HepG2 (cell line): ENCODE measurements around the gene RNFT2. TPM values are rescaled to one million over a fixed set of nuclear protein-coding genes. Genes with fewer than 3 reads are reported as not detected.
"Not testable (repeated sequence)": the region's sequence is repeated elsewhere in the genome, so short reads cannot be mapped to it uniquely, and the experiment has no call there.

ENCODE experiments used
- ATAC-seq: fragments of 200-7000 bp; cut with Tn5 transposase; 3 replicates; pipeline ENCODE4 v1.9.1; 2020; ENCODE audit warnings: mild to moderate bottlenecking, moderate library complexity
- BruUV-seq: library from RNA; stranded (reverse); fragments of 400-500 nt; replicated peaks from 2 replicates; lab custom pipeline; 2021; lab: Mats Ljungman, UMichigan
- CTCF ChIA-PET: fragments of 300-600 bp; formaldehyde crosslinking; extraction: SDS; loops from one replicate; lab custom pipeline; 2021; ENCODE audit warnings: low total read pairs, inconsistent platforms, low intra/inter-chr PET ratio; lab: Yijun Ruan, JAX
- POLR2A ChIA-PET: fragments of 350-600 bp; sonication (Branson Sonifier 250); formaldehyde crosslinking; loops from one replicate; lab custom pipeline; 2020; ENCODE audit warnings: antibody characterized with exemption, inconsistent platforms; lab: Yijun Ruan, JAX
- DNase-seq: peaks from one replicate; pipeline ENCODE4 v3.0.0-alpha.2; 2015; ENCODE audit warnings: low spot score
- FAIRE-seq: peaks from 3 replicates; lab custom pipeline; 2011; peaks lifted over from hg19 to GRCh38; lab: Jason Lieb, UNC
- H2AFZ ChIP-seq: one replicate; pipeline ENCODE4 v1.6.1; 2011; ENCODE audit warnings: low read length, inconsistent platforms
- H3K27ac ChIP-seq: fragments of 300-600 bp; 3 replicates; pipeline ENCODE4 v1.8.0; 2011; ENCODE audit warnings: mixed run types, mild to moderate bottlenecking, mixed read lengths, low read length, inconsistent platforms; ENCODE audit not compliant: insufficient read depth; ENCODE audit errors: extremely low read length
- H3K27me3 ChIP-seq, 2 experiments: fragments of 200-600 bp in 1 of 2; 2 replicates in 1 of 2; 3 replicates in 1 of 2; pipeline versions ENCODE4 v1.6.0 to v1.8.0; 2011; ENCODE audit warnings: low read length in 2 of 2, mild to moderate bottlenecking in 2 of 2, moderate library complexity in 2 of 2, inconsistent platforms in 1 of 2; ENCODE audit not compliant: insufficient read depth in 2 of 2, control insufficient read depth in 1 of 2
- H3K36me3 ChIP-seq, 2 experiments: fragments of 200-600 bp in 1 of 2; replicated peaks in 1 of 2; 2 replicates in 1 of 2; 3 replicates in 1 of 2; pipeline versions ENCODE4 v1.5.1 to v1.8.0; 2011; ENCODE audit warnings: low read length in 2 of 2, inconsistent platforms in 1 of 2; ENCODE audit not compliant: insufficient read depth in 2 of 2, control insufficient read depth in 1 of 2
- H3K4me1 ChIP-seq: 2 replicates; pipeline ENCODE4 v1.5.1; 2012; ENCODE audit warnings: low read length, inconsistent platforms; ENCODE audit not compliant: insufficient read depth
- H3K4me2 ChIP-seq: 2 replicates; pipeline ENCODE4 v1.6.0; 2011; ENCODE audit warnings: low read depth, low read length, inconsistent platforms
- H3K4me3 ChIP-seq, 3 experiments: fragments of 200-600 bp in 1 of 3; sonication (generic), shearing (Covaris generic) in 1 of 3; replicated peaks in 1 of 3; 2 replicates each; pipeline ENCODE4 v1.5.1; 2011 to 2016; ENCODE audit warnings: low read length in 3 of 3, inconsistent platforms in 2 of 3, low read depth in 2 of 3, mild to moderate bottlenecking in 2 of 3, control low read depth in 1 of 3, mixed read lengths in 1 of 3; ENCODE audit not compliant: insufficient read depth in 1 of 3
- H3K79me2 ChIP-seq: one replicate; pipeline ENCODE4 v1.6.1; 2011; ENCODE audit warnings: low read length, inconsistent platforms; ENCODE audit not compliant: insufficient read depth
- H3K9ac ChIP-seq: 2 replicates; pipeline ENCODE4 v1.6.0; 2011; ENCODE audit warnings: mild to moderate bottlenecking, low read depth, low read length, inconsistent platforms; ENCODE audit not compliant: insufficient read depth
- H3K9me3 ChIP-seq: 2 replicates; pipeline ENCODE4 v1.5.1; 2012; ENCODE audit warnings: mild to moderate bottlenecking, low read length
- H4K20me1 ChIP-seq: 2 replicates; pipeline ENCODE4 v1.6.0; 2011; ENCODE audit warnings: inconsistent platforms, mild to moderate bottlenecking, low read length, moderate library complexity; ENCODE audit not compliant: insufficient read depth
- E2F5 ChIP-seq: sonication (generic); formaldehyde crosslinking; conservative IDR thresholded peaks from 2 replicates; pipeline ENCODE4 v1.4.0; 2020; ENCODE audit warnings: missing genetic modification reagents
- ETS1 ChIP-seq: sonication (generic); formaldehyde crosslinking; IDR thresholded peaks from 2 replicates; pipeline ENCODE4 v1.4.0; 2020; ENCODE audit warnings: missing genetic modification reagents
- KAT2B ChIP-seq: fragments of 150-350 bp; IDR thresholded peaks from 2 replicates; pipeline ENCODE4 v1.6.1; 2014; ENCODE audit warnings: low read depth, low read length, borderline replicate concordance
- NFYC ChIP-seq: IDR thresholded peaks from 2 replicates; pipeline ENCODE4 v1.6.1; 2016; ENCODE audit warnings: missing genetic modification reagents, missing compliant biosample characterization
- U2AF1 ChIP-seq: fragments of 200-400 bp; formaldehyde crosslinking; optimal IDR thresholded peaks from 2 replicates; pipeline ENCODE3; 2017; ENCODE audit warnings: mild to moderate bottlenecking, low read depth, low read length
- WGBS: methylation state at CpG from one replicate; pipeline ENCODE4 v1.1.6; 2017; ENCODE audit warnings: low lambda C conversion rate; 5-methylcytosine and 5-hydroxymethylcytosine counted together
- in situ Hi-C: cut with HindIII; loops from 2 replicates; pipeline ENCODE4 v1.10.0; 2017; ENCODE audit warnings: low pct_unique_long_range_greater_than_20kb; ENCODE audit not compliant: extremely low pct_ligation_motif_present
- intact Hi-C: fragments of 100-400 bp; cut with micrococcal nuclease; formaldehyde crosslinking; loops from one replicate; pipeline ENCODE4 v1.10.0; 2022; ENCODE audit not compliant: unreplicated experiment
- polyA plus RNA-seq, 8 experiments: library from polyadenylated mRNA; depleted of rRNA in 3 of 8; stranded (reverse) in 7 of 8; unstranded in 1 of 8; fragments of >200 nt; fragmentation: Illumina TruSeq in 4 of 8; extraction: Trizol in 4 of 8; gene quantifications; 2 replicates each; pipeline versions ENCODE4 v1.2.1 to v1.2.3, GENCODE V29; 2011 to 2016; ENCODE audit warnings: low read depth in 4 of 8, missing spikeins in 1 of 8, mixed read lengths in 1 of 8; ENCODE audit not compliant: insufficient read depth in 1 of 8
- total RNA-seq, 5 experiments: library from RNA; depleted of rRNA; stranded (reverse); fragments of >200 nt; fragmentation: Illumina TruSeq; extraction: Trizol; gene quantifications; 2 replicates each; pipeline ENCODE4 v1.2.3, GENCODE V29; 2016; ENCODE audit warnings: low read depth in 1 of 5

Gene RNFT2
- total and polyA plus RNA-seq, 2 of the 13 experiments (the other 11 are each of a cell fraction or from before 2014, with no cell fraction given), result 3.3 to 8.3 TPM

- Histone ChIP-seq H3K4me3 (no peak overlapping the region), H3K4me1 (no peaks in the 10 kb centered on the region), H3K36me3 (peaks cover 0 to 1% of the 10 kb centered on the region in 2 experiments; a peak in 3 of 5 replicates), H3K27me3 (no peaks in the 10 kb centered on the region), H4K20me1 (no peaks in the 10 kb centered on the region), H3K4me2 (no peak overlapping the region), H3K9ac (no peak overlapping the region), H3K27ac (no peak overlapping the region), H3K79me2 (no peaks in the 10 kb centered on the region), H3K9me3 (no peaks in the 10 kb centered on the region), H2AFZ (no peak overlapping the region)
- in situ Hi-C loops, result no loop called here
- 98% methylated on average over 6 of the region's 7 CpGs for WGBS
- no peak for ATAC-seq
- POLR2A ChIA-PET, result no interaction called here
- TF ChIP-seq ETS1 (CRISPR knock-in tag) (no peak), KAT2B (no peak), E2F5 (CRISPR knock-in tag) (no peak), NFYC (CRISPR knock-in tag) (peak; percentile 50), U2AF1 (no peak)
- CTCF ChIA-PET, result no interaction called here
- FAIRE-seq, result no peak
- DNase-seq, result no peak
- no TSS peak for BruUV-seq
- intact Hi-C loops, result no loop called here
Measured at GRCh38 chr12:116784238-116784612, 46.1 kb downstream of the RNFT2 start.

DNA sequence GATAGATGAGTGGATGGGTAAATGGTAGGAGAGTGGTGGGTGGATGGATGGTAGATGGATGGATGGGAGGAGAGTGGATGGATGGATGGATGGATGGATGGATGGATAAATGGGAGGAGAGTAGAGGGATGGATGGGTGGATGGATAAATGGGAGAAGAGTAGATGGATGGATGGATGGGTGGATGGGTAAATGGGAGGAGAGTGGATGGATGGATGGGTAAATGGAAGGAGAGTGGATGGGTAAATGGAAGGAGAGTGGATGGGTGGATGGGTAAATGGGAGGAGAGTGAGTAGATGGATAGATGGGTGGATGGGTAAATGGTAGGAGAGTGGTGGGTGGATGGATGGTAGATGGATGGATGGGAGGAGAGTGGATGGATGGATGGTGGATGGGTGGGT lies 51.4 kb downstream of the RNFT2 start:
- CTCF ChIA-PET, H3K4me1 ChIP-seq, H3K27ac ChIP-seq, H3K9me3 ChIP-seq, H2AFZ ChIP-seq, H3K9ac ChIP-seq, H3K36me3 ChIP-seq, ATAC-seq, H3K4me3 ChIP-seq, H3K27me3 ChIP-seq, intact Hi-C loops, POLR2A ChIA-PET, FAIRE-seq, H3K79me2 ChIP-seq, in situ Hi-C loops, H3K4me2 ChIP-seq, DNase-seq, BruUV-seq, H4K20me1 ChIP-seq: not testable (repeated sequence)
